ENCODE results near the gene GTPBP2. TPM values are rescaled to one million over a fixed set of nuclear protein-coding genes. Genes with fewer than 3 reads are reported as not detected.

Gene GTPBP2
- total RNA-seq (2014; rRNA removed; shearing (Covaris generic)) (80.7 and 88.3 TPM in 2 replicates), polyA plus RNA-seq (2016; fragmentation: Nextera tagmentation; extraction: Ambion mirVana) (15.5 and 15.9 TPM in 2 replicates)

DNA sequence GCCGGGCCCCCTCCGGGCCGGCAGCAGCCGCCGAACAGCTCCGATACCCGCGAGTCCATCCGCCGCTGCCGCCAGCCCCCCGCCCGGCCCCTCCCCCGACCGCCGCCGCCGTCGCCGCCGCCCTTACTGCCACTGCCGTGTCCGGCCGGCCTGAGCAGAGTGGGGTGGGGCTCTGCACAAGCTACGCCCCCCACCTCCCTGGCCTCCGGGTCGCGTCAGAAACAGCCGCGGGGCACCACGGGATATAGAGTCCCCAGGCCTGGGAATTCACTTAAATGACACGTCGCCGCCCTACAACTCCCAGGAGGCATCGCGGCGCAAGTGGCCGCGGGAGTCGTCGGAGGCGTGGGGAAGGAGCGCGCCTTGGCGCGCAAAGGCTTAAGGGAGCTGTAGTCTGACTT, at the start of gene GTPBP2:
TSS of gene GTPBP2 (minus strand) at position 161 of the 401 bp plus-strand sequence. CDS start at position 59, 102 bp downstream.
- peak; percentile 100 for DNase-seq
- Histone ChIP-seq H3K9ac (peak within 1 kb of the TSS; percentile 98), H3K9me2 (ENCODE audit: insufficient read depth) (no peaks in the 10 kb centered on the region), H3K27ac (peak within 1 kb of the TSS; percentile 93), H3K4me1 (ENCODE audit: insufficient read depth) (peaks cover 21% of the 10 kb centered on the region), H4K20me1 (ENCODE audit: insufficient read depth) (no peaks in the 10 kb centered on the region), H3F3A (ENCODE audit: insufficient read depth) (peaks cover 17% of the 10 kb centered on the region), H2AFZ (peak within 1 kb of the TSS; percentile 85), H3K4me2 (ENCODE audit: unreplicated experiment) (peak within 1 kb of the TSS; percentile 93), H3K9me3 (ENCODE audit: low read depth) (no peaks in the 10 kb centered on the region), H3K27me3 (replicated peaks; ENCODE audit: insufficient read depth) (no peaks in the 10 kb centered on the region), H3K4me3 (peak within 1 kb of the TSS; percentile 100), H3K36me3 (ENCODE audit: low read depth) (peaks cover 27% of the 10 kb centered on the region), H3K79me2 (ENCODE audit: insufficient read depth) (peaks cover 49% of the 10 kb centered on the region)
- in situ Hi-C loops (cut with MboI): no loop called here
- TF ChIP-seq EZH2 (IDR thresholded peaks at IDR 0.05; ENCODE audit: insufficient read depth, poor library complexity, severe bottlenecking): no peak
- TF ChIP-seq EZH2phosphoT487 (IDR thresholded peaks at IDR 0.05; ENCODE audit: insufficient read depth, low read depth): no peak
- 0 to 1% methylated on average over 18 to 37 of the region's 46 CpGs for WGBS, 2 experiments (ENCODE audit: low coverage in 1 of 2, low lambda C conversion rate in 2 of 2, missing lambda C conversion rate in 2 of 2)

DNA sequence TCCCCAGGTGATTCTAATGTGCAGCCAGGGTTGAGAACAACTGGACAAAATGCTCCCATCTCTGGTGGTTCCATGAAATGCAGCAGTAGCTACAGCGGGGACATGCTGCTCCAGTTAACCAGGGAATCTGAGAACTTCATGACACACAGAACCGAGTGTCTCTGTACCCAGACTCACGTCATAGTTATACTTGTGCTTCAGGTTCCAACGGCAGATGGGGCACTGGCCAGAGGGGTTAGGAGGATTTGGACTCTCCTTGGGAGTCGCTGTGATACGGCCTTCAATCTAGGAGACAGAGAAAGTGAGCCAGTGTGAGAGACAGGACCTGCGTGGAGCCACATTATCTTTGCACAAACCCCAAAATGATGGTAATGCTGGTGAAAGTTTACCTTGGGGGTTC, 49.3 kb upstream of the GTPBP2 start:
- H3K4me2 ChIP-seq (ENCODE audit: unreplicated experiment): no peak overlapping the region
- no peak for TF ChIP-seq EZH2 (IDR thresholded peaks at IDR 0.05; ENCODE audit: insufficient read depth, poor library complexity, severe bottlenecking)
- H3K36me3 ChIP-seq (ENCODE audit: low read depth): peaks cover 22% of the 10 kb centered on the region; the same call in 1 of the 2 replicates
- 88 to 90% methylated on average over 7 of the region's 7 CpGs for WGBS, 2 experiments (ENCODE audit: low coverage in 1 of 2, low lambda C conversion rate in 2 of 2, missing lambda C conversion rate in 2 of 2)
- peaks cover 38% of the 10 kb centered on the region for H3K79me2 ChIP-seq (ENCODE audit: insufficient read depth)
- no peaks in the 10 kb centered on the region for H3K9me3 ChIP-seq (ENCODE audit: low read depth)
- H3K9ac ChIP-seq: no peak overlapping the region
- no peaks in the 10 kb centered on the region for H4K20me1 ChIP-seq (ENCODE audit: insufficient read depth)
- no peaks in the 10 kb centered on the region for H3K4me1 ChIP-seq (ENCODE audit: insufficient read depth)
- H3K27ac ChIP-seq: no peak overlapping the region
- DNase-seq: no peak
- in situ Hi-C loops (cut with MboI): no loop called here
- H3K27me3 ChIP-seq (replicated peaks; ENCODE audit: insufficient read depth): no peaks in the 10 kb centered on the region
- no peaks in the 10 kb centered on the region for H3F3A ChIP-seq (ENCODE audit: insufficient read depth)
- H2AFZ ChIP-seq: no peak overlapping the region
- no peak overlapping the region for H3K4me3 ChIP-seq
- H3K9me2 ChIP-seq (ENCODE audit: insufficient read depth): no peaks in the 10 kb centered on the region

- H4K20me1 ChIP-seq (ENCODE audit: insufficient read depth): no peaks in the 10 kb centered on the region
Observed at GRCh38 chr6:43677759-43678158, 48.7 kb upstream of the GTPBP2 start.

DNA sequence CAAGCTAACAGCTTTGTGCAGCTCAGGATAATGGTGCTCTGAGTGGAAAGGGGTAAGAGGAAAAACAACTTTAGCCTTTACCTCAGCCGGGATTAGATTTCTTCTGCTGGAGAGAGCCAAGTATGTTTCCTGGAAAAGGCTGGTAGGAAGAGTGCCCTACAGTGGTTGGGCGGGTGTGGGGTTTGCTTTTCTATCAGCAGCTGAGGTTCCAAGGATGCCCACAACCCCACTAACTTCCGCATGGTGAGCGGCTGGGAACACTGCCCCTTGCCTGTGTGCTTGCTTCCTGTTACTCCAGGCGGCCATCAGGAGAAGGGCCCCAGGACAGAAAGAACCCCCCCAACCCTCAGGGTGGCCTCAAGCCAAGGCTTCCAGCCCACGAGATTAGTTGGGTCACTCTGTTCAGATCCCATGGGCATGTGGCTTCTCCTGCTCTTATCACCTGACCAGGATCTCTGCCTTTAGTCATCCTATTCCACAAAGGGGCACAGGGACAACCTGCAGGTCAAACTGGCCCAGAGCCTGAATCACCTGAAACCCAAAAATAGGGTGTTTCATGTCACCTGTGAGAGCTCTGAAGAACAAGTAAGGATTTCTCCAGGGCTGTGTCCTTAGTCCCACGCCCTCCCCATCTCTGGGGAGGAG, 48.0 kb upstream of the GTPBP2 start:
- H3K4me2 ChIP-seq (ENCODE audit: unreplicated experiment): no peak overlapping the region
- TF ChIP-seq EZH2phosphoT487 (IDR thresholded peaks at IDR 0.05; ENCODE audit: insufficient read depth, low read depth): no peak
- no peak for TF ChIP-seq EZH2 (IDR thresholded peaks at IDR 0.05; ENCODE audit: insufficient read depth, poor library complexity, severe bottlenecking)
- H4K20me1 ChIP-seq (ENCODE audit: insufficient read depth): no peaks in the 10 kb centered on the region
- peaks cover 25% of the 10 kb centered on the region; the same call in 1 of the 2 replicates for H3K79me2 ChIP-seq (ENCODE audit: insufficient read depth)
- no peaks in the 10 kb centered on the region for H3K9me2 ChIP-seq (ENCODE audit: insufficient read depth)
- in situ Hi-C loops (cut with MboI): no loop called here
- no peaks in the 10 kb centered on the region for H3K9me3 ChIP-seq (ENCODE audit: low read depth)
- no peaks in the 10 kb centered on the region for H3K27me3 ChIP-seq (replicated peaks; ENCODE audit: insufficient read depth)
- H3K9ac ChIP-seq: no peak overlapping the region
- H2AFZ ChIP-seq: no peak overlapping the region
- H3K4me1 ChIP-seq (ENCODE audit: insufficient read depth): no peaks in the 10 kb centered on the region
- H3K27ac ChIP-seq: no peak overlapping the region
- no peaks in the 10 kb centered on the region for H3F3A ChIP-seq (ENCODE audit: insufficient read depth)
- peaks cover 22% of the 10 kb centered on the region; the same call in 1 of the 2 replicates for H3K36me3 ChIP-seq (ENCODE audit: low read depth)
- H3K4me3 ChIP-seq: no peak overlapping the region
- WGBS, 2 experiments (ENCODE audit: low coverage in 1 of 2, low lambda C conversion rate in 2 of 2, missing lambda C conversion rate in 2 of 2): 84 to 85% methylated on average over 7 of the region's 7 CpGs
- no peak for DNase-seq

More at GRCh38 chr6:43677759-43678158, 48.7 kb upstream of the GTPBP2 start:
- no peaks in the 10 kb centered on the region for H3F3A ChIP-seq (ENCODE audit: insufficient read depth)
- peaks cover 22% of the 10 kb centered on the region; the same call in 1 of the 2 replicates for H3K36me3 ChIP-seq (ENCODE audit: low read depth)
- 80% methylated on average over 7 of the region's 7 CpGs for WGBS, 2 experiments (ENCODE audit: low coverage in 1 of 2, low lambda C conversion rate in 2 of 2, missing lambda C conversion rate in 2 of 2)
- H3K9me2 ChIP-seq (ENCODE audit: insufficient read depth): no peaks in the 10 kb centered on the region
- TF ChIP-seq EZH2phosphoT487 (IDR thresholded peaks at IDR 0.05; ENCODE audit: insufficient read depth, low read depth) (no peak), EZH2 (IDR thresholded peaks at IDR 0.05; ENCODE audit: insufficient read depth, poor library complexity, severe bottlenecking) (no peak)
- no peak overlapping the region for H3K9ac ChIP-seq
- in situ Hi-C loops (cut with MboI): no loop called here
- H3K27ac ChIP-seq: no peak overlapping the region
- no peaks in the 10 kb centered on the region for H3K9me3 ChIP-seq (ENCODE audit: low read depth)
- no peaks in the 10 kb centered on the region for H3K27me3 ChIP-seq (replicated peaks; ENCODE audit: insufficient read depth)
- no peak overlapping the region for H3K4me3 ChIP-seq
- no peaks in the 10 kb centered on the region for H3K4me1 ChIP-seq (ENCODE audit: insufficient read depth)
- DNase-seq: no peak
- H2AFZ ChIP-seq: no peak overlapping the region
- H3K4me2 ChIP-seq (ENCODE audit: unreplicated experiment): no peak overlapping the region
- H3K79me2 ChIP-seq (ENCODE audit: insufficient read depth): peaks cover 32% of the 10 kb centered on the region; the same call in 1 of the 2 replicates

Measured in GM23248 (cell line).